IMR-90 (cell line): ENCODE data around the gene PSENEN. TPM values are rescaled to one million over a fixed set of nuclear protein-coding genes. Genes with fewer than 3 reads are reported as not detected.

ENCODE experiments used
- ATAC-seq: fragments of 200-7000 bp; cut with Tn5 transposase; 2 replicates; pipeline ENCODE4 v1.9.1; 2020; ENCODE audit warnings: low read depth, mild to moderate bottlenecking, moderate library complexity
- BruUV-seq: library from RNA; stranded (reverse); fragments of 400-500 nt; replicated peaks from 2 replicates; lab custom pipeline; 2021; lab: Mats Ljungman, UMichigan
- CTCF ChIA-PET: fragments of 300-600 bp; formaldehyde crosslinking; extraction: SDS; loops from one replicate; lab custom pipeline; 2021; ENCODE audit warnings: antibody characterized with exemption; lab: Yijun Ruan, JAX
- POLR2A ChIA-PET: fragments of 300-600 bp; sonication (Branson Sonifier 250); formaldehyde crosslinking; loops from one replicate; lab custom pipeline; 2022; ENCODE audit warnings: antibody characterized with exemption; ENCODE audit not compliant: unreplicated experiment; lab: Charles Lee
- DNase-seq: peaks from one replicate; pipeline ENCODE4 v3.0.0; 2013
- H2AFZ ChIP-seq: replicated peaks from 2 replicates; pipeline ENCODE3; 2013; ENCODE audit warnings: low read length, mild to moderate bottlenecking; ENCODE audit not compliant: poor library complexity
- H2AK5ac ChIP-seq: 2 replicates; pipeline ENCODE4 v1.6.1; 2013; ENCODE audit warnings: low read depth, low read length, inconsistent platforms
- H2AK9ac ChIP-seq: replicated peaks from 2 replicates; pipeline ENCODE3; 2013; ENCODE audit warnings: mild to moderate bottlenecking, low read depth, low read length, moderate library complexity; ENCODE audit not compliant: poor library complexity
- H2BK120ac ChIP-seq: 2 replicates; pipeline ENCODE4 v1.6.1; 2013; ENCODE audit warnings: low read depth, low read length, inconsistent platforms
- H2BK15ac ChIP-seq: 3 replicates; pipeline ENCODE4 v1.6.1; 2013; ENCODE audit warnings: low read depth, low read length, inconsistent platforms
- H2BK20ac ChIP-seq: 2 replicates; pipeline ENCODE4 v1.6.1; 2013; ENCODE audit warnings: low read depth, mild to moderate bottlenecking, inconsistent platforms, low read length, moderate library complexity
- H2BK5ac ChIP-seq: 2 replicates; pipeline ENCODE4 v1.6.1; 2013; ENCODE audit warnings: mild to moderate bottlenecking, low read depth, low read length, inconsistent platforms; ENCODE audit not compliant: poor library complexity, severe bottlenecking
- H3K14ac ChIP-seq: replicated peaks from 2 replicates; pipeline ENCODE4 v1.6.1; 2013; ENCODE audit warnings: low read depth, low read length, inconsistent platforms
- H3K18ac ChIP-seq: 2 replicates; pipeline ENCODE4 v1.6.1; 2013; ENCODE audit warnings: low read depth, low read length, control low read depth
- H3K23ac ChIP-seq: 2 replicates; pipeline ENCODE4 v1.6.1; 2013; ENCODE audit warnings: low read depth, low read length, inconsistent platforms
- H3K27ac ChIP-seq: 2 replicates; pipeline ENCODE4 v1.5.1; 2013; ENCODE audit warnings: mild to moderate bottlenecking, control low read depth, low read length; ENCODE audit not compliant: insufficient read depth
- H3K27me3 ChIP-seq: 2 replicates; pipeline ENCODE4 v1.6.1; 2013; ENCODE audit warnings: low read length; ENCODE audit not compliant: control insufficient read depth, insufficient read depth
- H3K36me3 ChIP-seq: 2 replicates; pipeline ENCODE4 v1.6.1; 2013; ENCODE audit warnings: low read length, mixed read lengths; ENCODE audit not compliant: control insufficient read depth, insufficient read depth
- H3K4ac ChIP-seq: 2 replicates; pipeline ENCODE4 v1.6.1; 2013; ENCODE audit warnings: low read depth, low read length, inconsistent platforms
- H3K4me1 ChIP-seq: 2 replicates; pipeline ENCODE4 v1.6.1; 2013; ENCODE audit warnings: low read length, mixed read lengths; ENCODE audit not compliant: control insufficient read depth, insufficient read depth
- H3K4me2 ChIP-seq: 2 replicates; pipeline ENCODE4 v1.6.1; 2013; ENCODE audit warnings: low read depth, mild to moderate bottlenecking, control low read depth, low read length, moderate library complexity
- H3K4me3 ChIP-seq: 2 replicates; pipeline ENCODE4 v1.5.1; 2013; ENCODE audit warnings: low read depth, mild to moderate bottlenecking, control low read depth, low read length, moderate library complexity; ENCODE audit not compliant: insufficient read depth
- H3K56ac ChIP-seq: 2 replicates; pipeline ENCODE4 v1.6.1; 2013; ENCODE audit warnings: low read length, inconsistent platforms; ENCODE audit not compliant: insufficient read depth; ENCODE audit errors: extremely low read depth
- H3K79me1 ChIP-seq, 2 experiments: 2 replicates each; pipeline ENCODE4 v1.6.1; 2013; ENCODE audit warnings: low read length in 2 of 2, inconsistent platforms in 1 of 2, low read depth in 1 of 2
- H3K9ac ChIP-seq: 2 replicates; pipeline ENCODE4 v1.6.1; 2013; ENCODE audit warnings: low read depth, low read length, control low read depth
- H3K9me1 ChIP-seq: 2 replicates; pipeline ENCODE4 v1.6.1; 2013; ENCODE audit warnings: low read length, inconsistent platforms; ENCODE audit not compliant: insufficient read depth
- H3K9me3 ChIP-seq: 2 replicates; pipeline ENCODE4 v1.6.1; 2013; ENCODE audit warnings: low read length; ENCODE audit not compliant: control insufficient read depth, insufficient read depth
- H4K20me1 ChIP-seq: 2 replicates; pipeline ENCODE4 v1.6.1; 2013; ENCODE audit warnings: low read length, inconsistent platforms; ENCODE audit not compliant: insufficient read depth
- H4K5ac ChIP-seq: 2 replicates; pipeline ENCODE4 v1.6.1; 2013; ENCODE audit warnings: mild to moderate bottlenecking, low read depth, low read length, control low read depth
- H4K8ac ChIP-seq, 2 experiments: 2 replicates each; pipeline ENCODE4 v1.6.1; 2013; ENCODE audit warnings: low read depth in 2 of 2, low read length in 2 of 2, control low read depth in 1 of 2, inconsistent platforms in 1 of 2
- H4K91ac ChIP-seq: 2 replicates; pipeline ENCODE4 v1.6.1; 2013; ENCODE audit warnings: low read depth, low read length, inconsistent platforms; ENCODE audit not compliant: insufficient read depth
- BHLHE40 ChIP-seq: fragments of 150-350 bp; IDR thresholded peaks from 2 replicates; pipeline ENCODE4 v1.6.1; 2016; ENCODE audit warnings: mild to moderate bottlenecking, low read depth, low read length
- CEBPB ChIP-seq: IDR thresholded peaks from 2 replicates; pipeline ENCODE4 v1.6.1; 2012; ENCODE audit warnings: low read depth, low read length, improper control_type of control experiment
- CHD1 ChIP-seq: IDR thresholded peaks from 2 replicates; pipeline ENCODE4 v1.6.1; 2012; ENCODE audit warnings: low read depth, low read length, improper control_type of control experiment
- MAFK ChIP-seq: IDR thresholded peaks from 2 replicates; pipeline ENCODE4 v1.6.1; 2012; ENCODE audit warnings: low read depth, low read length, improper control_type of control experiment
- MAZ ChIP-seq: IDR thresholded peaks from 2 replicates; pipeline ENCODE4 v1.6.1; 2012; ENCODE audit warnings: low read depth, mild to moderate bottlenecking, low read length, improper control_type of control experiment, moderate library complexity, borderline replicate concordance
- MXI1 ChIP-seq: IDR thresholded peaks from 2 replicates; pipeline ENCODE4 v1.6.1; 2012; ENCODE audit warnings: low read depth, mild to moderate bottlenecking, low read length, moderate library complexity, borderline replicate concordance
- NFE2L2 ChIP-seq: fragments of 150-350 bp; IDR thresholded peaks from 2 replicates; pipeline ENCODE4 v1.6.1; 2016; ENCODE audit warnings: low read depth, mild to moderate bottlenecking, low read length
- POLR2A ChIP-seq: IDR thresholded peaks from 2 replicates; pipeline ENCODE4 v1.6.1; 2012; ENCODE audit warnings: mild to moderate bottlenecking, low read depth, low read length
- RCOR1 ChIP-seq: IDR thresholded peaks from 2 replicates; pipeline ENCODE4 v1.6.1; 2012; ENCODE audit warnings: mild to moderate bottlenecking, low read length, improper control_type of control experiment; ENCODE audit not compliant: insufficient replicate concordance
- RFX5 ChIP-seq: IDR thresholded peaks from 2 replicates; pipeline ENCODE4 v1.8.0; 2012; ENCODE audit warnings: low read depth, mild to moderate bottlenecking, low read length, moderate library complexity
- SMC3 ChIP-seq: fragments of 150-350 bp; IDR thresholded peaks from 2 replicates; pipeline ENCODE4 v1.6.1; 2016; ENCODE audit warnings: low read depth, mild to moderate bottlenecking, antibody characterized with exemption, low read length, moderate library complexity
- USF2 ChIP-seq: fragments of 150-350 bp; IDR thresholded peaks from 2 replicates; pipeline ENCODE4 v1.6.1; 2017; ENCODE audit warnings: mild to moderate bottlenecking, antibody characterized with exemption, low read length, low read depth
- WGBS, 2 experiments: methylation state at CpG; one replicate each; pipeline versions ENCODE4 v1.1.5 to v1.1.7; 2013; ENCODE audit warnings: missing lambda C conversion rate in 2 of 2; ENCODE audit not compliant: insufficient read length in 1 of 2; ENCODE audit errors: extremely low coverage in 2 of 2; 5-methylcytosine and 5-hydroxymethylcytosine counted together
- dilution Hi-C: fragments of 300-500 bp; cut with HindIII; formaldehyde crosslinking; loops from one replicate; pipeline ENCODE4 v1.14.3; 2018; ENCODE audit warnings: low sequenced_read_pairs; ENCODE audit not compliant: unreplicated experiment
- in situ Hi-C: fragments of 300-500 bp; cut with MboI; formaldehyde crosslinking; loops from 3 replicates; pipeline ENCODE4 v1.14.3; 2019; ENCODE audit warnings: low sequenced_read_pairs, inconsistent platforms, mixed read lengths
- intact Hi-C: fragments of 100-400 bp; cut with micrococcal nuclease; formaldehyde crosslinking; loops from 2 replicates; pipeline ENCODE4 v1.10.0; 2022
- polyA plus RNA-seq, 3 experiments: library from polyadenylated mRNA; depleted of rRNA; stranded (reverse); fragments of >200 nt; gene quantifications; 2 replicates each; pipeline ENCODE4 v1.2.3, GENCODE V29; 2012; ENCODE audit warnings: low replicate concordance in 1 of 3
- total RNA-seq: library from RNA; depleted of rRNA; stranded (reverse); fragments of >200 nt; gene quantifications from 2 replicates; pipeline ENCODE4 v1.2.3, GENCODE V29; 2012
- TF ChIP-seq, protein P1 (sequence below): fragments of 150-350 bp; IDR thresholded peaks from 2 replicates; pipeline ENCODE4 v1.6.1; 2016; ENCODE audit warnings: low read depth, mild to moderate bottlenecking, low read length, moderate library complexity, borderline replicate concordance
- TF ChIP-seq, protein P2 (sequence below): conservative IDR thresholded peaks from 2 replicates; pipeline ENCODE4 v1.5.1; 2012; ENCODE audit warnings: mild to moderate bottlenecking, low read depth, low read length, improper control_type of control experiment

Gene PSENEN
- total and polyA plus RNA-seq, 2 of the 4 experiments (the other 2 are of a cell fraction): 9.0 to 47.0 TPM

GRCh38 chr19:35754370-35755130 is 9.1 kb downstream of the PSENEN start:
- 0 out of 2 replicates have a peak, but pooled peaks cover 13% of the 10 kb centered on the region for H3K9me1 ChIP-seq
- in situ Hi-C loops (no loop called here), dilution Hi-C loops (no loop called here), intact Hi-C loops (loop anchor here (5.0 kb wide), 1 partner anchor 178 kb away; no protein-coding TSS in a partner anchor)
- H3K23ac ChIP-seq: no peak overlapping the region
- H3K56ac ChIP-seq: no peak overlapping the region
- H3K27ac ChIP-seq: no peak overlapping the region
- H3K4me2 ChIP-seq: no peak overlapping the region
- no peak overlapping the region; the same call in 1 of the 2 replicates for H3K4ac ChIP-seq
- ATAC-seq (no peak), DNase-seq (no peak)
- peaks cover 29% of the 10 kb centered on the region; the same call in 1 of the 2 replicates for H3K36me3 ChIP-seq
- no peaks in the 10 kb centered on the region for H3K27me3 ChIP-seq
- H2BK120ac ChIP-seq: no peak overlapping the region
- H2AK5ac ChIP-seq: 0 out of 2 replicates have a peak overlapping the region, but pooled peaks have one; percentile 92
- H2BK20ac ChIP-seq: no peak overlapping the region
- H3K4me3 ChIP-seq: no peak overlapping the region
- ChIA-PET POLR2A (interaction anchor here (0.6 kb wide), 1 partner anchor 17 kb away, joined by 3 read pairs; no protein-coding TSS in a partner anchor), CTCF (no interaction called here)
- H2BK5ac ChIP-seq: no peak overlapping the region
- H3K14ac ChIP-seq: no peak overlapping the region
- BruUV-seq: TSS peak; percentile 96
- 72% methylated on average over 3 of the region's 13 CpGs; no CpG with 5 or more reads in 1 of the 2 experiments for WGBS, 2 experiments
- no peak overlapping the region for H2AK9ac ChIP-seq
- H4K20me1 ChIP-seq: peaks cover 6% of the 10 kb centered on the region; the same call in 1 of the 2 replicates
- H3K9me3 ChIP-seq: no peaks in the 10 kb centered on the region
- no peak overlapping the region for H4K5ac ChIP-seq
- H2BK15ac ChIP-seq: no peak overlapping the region
- H3K4me1 ChIP-seq: peaks cover 13% of the 10 kb centered on the region
- H4K91ac ChIP-seq: no peak overlapping the region
- peaks cover 28 to 67% of the 10 kb centered on the region in 2 experiments; a peak in 3 of 4 replicates for H3K79me1 ChIP-seq
- no peak overlapping the region for H2AFZ ChIP-seq
- H3K18ac ChIP-seq: no peak overlapping the region
- H4K8ac ChIP-seq: peak overlapping the region in 1 of 2 experiments; percentile 80; a peak in 1 of 4 replicates
- no peak overlapping the region for H3K9ac ChIP-seq
- no peak for TF ChIP-seq SMC3
- TF ChIP-seq CEBPB: no peak
- TF ChIP-seq NFE2L2: no peak
- no peak for TF ChIP-seq USF2
- no peak for TF ChIP-seq MXI1
- no peak for TF ChIP-seq MAZ
- no peak for TF ChIP-seq RFX5
- TF ChIP-seq MAFK: no peak
- TF ChIP-seq POLR2A: no peak; the same call in 1 of the 2 replicates
- TF ChIP-seq, protein P1, sequence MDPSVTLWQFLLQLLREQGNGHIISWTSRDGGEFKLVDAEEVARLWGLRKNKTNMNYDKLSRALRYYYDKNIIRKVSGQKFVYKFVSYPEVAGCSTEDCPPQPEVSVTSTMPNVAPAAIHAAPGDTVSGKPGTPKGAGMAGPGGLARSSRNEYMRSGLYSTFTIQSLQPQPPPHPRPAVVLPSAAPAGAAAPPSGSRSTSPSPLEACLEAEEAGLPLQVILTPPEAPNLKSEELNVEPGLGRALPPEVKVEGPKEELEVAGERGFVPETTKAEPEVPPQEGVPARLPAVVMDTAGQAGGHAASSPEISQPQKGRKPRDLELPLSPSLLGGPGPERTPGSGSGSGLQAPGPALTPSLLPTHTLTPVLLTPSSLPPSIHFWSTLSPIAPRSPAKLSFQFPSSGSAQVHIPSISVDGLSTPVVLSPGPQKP: no peak
- no peak for TF ChIP-seq CHD1
- TF ChIP-seq, protein P2, sequence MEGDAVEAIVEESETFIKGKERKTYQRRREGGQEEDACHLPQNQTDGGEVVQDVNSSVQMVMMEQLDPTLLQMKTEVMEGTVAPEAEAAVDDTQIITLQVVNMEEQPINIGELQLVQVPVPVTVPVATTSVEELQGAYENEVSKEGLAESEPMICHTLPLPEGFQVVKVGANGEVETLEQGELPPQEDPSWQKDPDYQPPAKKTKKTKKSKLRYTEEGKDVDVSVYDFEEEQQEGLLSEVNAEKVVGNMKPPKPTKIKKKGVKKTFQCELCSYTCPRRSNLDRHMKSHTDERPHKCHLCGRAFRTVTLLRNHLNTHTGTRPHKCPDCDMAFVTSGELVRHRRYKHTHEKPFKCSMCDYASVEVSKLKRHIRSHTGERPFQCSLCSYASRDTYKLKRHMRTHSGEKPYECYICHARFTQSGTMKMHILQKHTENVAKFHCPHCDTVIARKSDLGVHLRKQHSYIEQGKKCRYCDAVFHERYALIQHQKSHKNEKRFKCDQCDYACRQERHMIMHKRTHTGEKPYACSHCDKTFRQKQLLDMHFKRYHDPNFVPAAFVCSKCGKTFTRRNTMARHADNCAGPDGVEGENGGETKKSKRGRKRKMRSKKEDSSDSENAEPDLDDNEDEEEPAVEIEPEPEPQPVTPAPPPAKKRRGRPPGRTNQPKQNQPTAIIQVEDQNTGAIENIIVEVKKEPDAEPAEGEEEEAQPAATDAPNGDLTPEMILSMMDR: no peak
- no peak for TF ChIP-seq BHLHE40
- no peak for TF ChIP-seq RCOR1
